Upper lobe of left lung (tissue), 6 donors: ENCODE measurements around the gene SETD5. TPM values are rescaled to one million over a fixed set of nuclear protein-coding genes. Genes with fewer than 3 reads are reported as not detected.
A peak's percentile ranks its signal among the peaks of the same experiment; 100 is the strongest.

ENCODE experiments used
- ATAC-seq, 2 donors: fragments of 200-7000 bp; cut with Tn5 transposase; one replicate each; pipeline ENCODE4 v1.9.1; 2022; ENCODE audit warnings: mild to moderate bottlenecking in 2 of 2, moderate library complexity in 2 of 2; ENCODE audit not compliant: low FRiP score in 2 of 2
- DNase-seq, 2 donors: peaks; one replicate each; pipeline ENCODE4 v3.0.0-alpha.2; 2019 to 2020
- H3K27ac ChIP-seq, 4 donors: fragments of 200-600 bp; sonication (generic); one replicate each; pipeline ENCODE4 v1.5.1; 2016 to 2019
- H3K27me3 ChIP-seq, 4 donors: fragments of 200-600 bp; sonication (generic); one replicate each; pipeline ENCODE4 v1.5.1; 2017 to 2019
- H3K36me3 ChIP-seq, 4 donors: fragments of 200-600 bp; sonication (generic); one replicate each; pipeline ENCODE4 v1.5.1; 2016 to 2019
- H3K4me1 ChIP-seq, 4 donors: fragments of 200-600 bp; sonication (generic); one replicate each; pipeline ENCODE4 v1.5.1; 2018 to 2019
- H3K4me3 ChIP-seq, 4 donors: fragments of 200-600 bp; sonication (generic); one replicate each; pipeline ENCODE4 v1.5.1; 2017 to 2019; ENCODE audit warnings: mild to moderate bottlenecking in 2 of 4, moderate library complexity in 1 of 4
- H3K9me3 ChIP-seq, 4 donors: fragments of 200-600 bp; sonication (generic); one replicate each; pipeline ENCODE4 v1.5.1; 2018 to 2019
- EP300 ChIP-seq, 4 donors: sonication (generic); formaldehyde crosslinking; IDR thresholded peaks; one replicate each; pipeline ENCODE4 v1.5.1; 2017; ENCODE audit warnings: antibody characterized with exemption in 4 of 4, control low read depth in 2 of 4
- POLR2A ChIP-seq, 4 donors: fragments of 450-650 bp; IDR thresholded peaks; one replicate each; pipeline ENCODE4 v1.5.1; 2016 to 2017; ENCODE audit warnings: antibody characterized with exemption in 4 of 4, mild to moderate bottlenecking in 2 of 4
- POLR2AphosphoS5 ChIP-seq, 2 donors: sonication (generic); formaldehyde crosslinking; IDR thresholded peaks; one replicate each; pipeline ENCODE4 v1.5.1; 2017; ENCODE audit warnings: antibody characterized with exemption in 2 of 2
- WGBS, 2 donors: methylation state at CpG; one replicate each; pipeline ENCODE4 v1.1.5; 2017 to 2018; 5-methylcytosine and 5-hydroxymethylcytosine counted together
- total RNA-seq, 6 donors: library from RNA; depleted of rRNA in 4 of 6; stranded (reverse); fragments of >200 nt in 4 of 6; gene quantifications; one replicate each; pipeline versions ENCODE4 v1.1.0 to v1.2.1, GENCODE V29; 2016 to 2021
- TF ChIP-seq, protein P1 (sequence below), 6 experiments: fragments of 450-650 bp in 4 of 6; fragments of 200-600 bp in 2 of 6; sonication (generic) in 2 of 6; IDR thresholded peaks; one replicate each; pipeline ENCODE4 v1.5.1; 2016 to 2019; ENCODE audit warnings: antibody characterized with exemption in 6 of 6
- donor health status: DM: no; HTN: no; CAD: no; lungs with moderate emphysema.
- donor health status: DM: no; HTN: yes; CAD: no; lungs with severe emphysema.

Gene SETD5
- total RNA-seq, 6 donors from 2014 or later = 75.1 to 213 (median 113) TPM

DNA sequence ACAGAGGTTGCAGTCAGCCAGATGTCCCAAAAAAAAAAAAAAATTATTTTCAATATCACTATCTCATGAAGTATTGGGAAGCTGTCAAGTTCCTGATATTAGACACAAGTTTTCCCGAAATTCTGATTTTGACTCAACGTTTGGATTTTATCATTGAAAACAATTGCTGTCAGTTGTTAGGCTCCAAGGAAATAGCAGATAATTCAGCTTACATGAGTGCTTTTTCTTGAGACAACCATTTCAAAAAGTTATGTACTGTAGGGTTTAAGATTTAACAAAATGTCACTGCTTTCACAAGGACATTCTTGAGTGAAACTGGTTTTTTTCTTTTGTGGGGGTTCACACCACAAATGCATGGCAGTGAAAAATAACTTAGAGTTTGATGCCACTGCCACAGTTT is 9.3 kb upstream of the SETD5 start:
- H3K36me3 ChIP-seq = peaks cover 38 to 98% (median 65%) of the 10 kb centered on the region in 4 donors
- ATAC-seq (no peak), DNase-seq (no peak)
- H3K4me1 ChIP-seq = peaks cover 12 to 28% (median 22%) of the 10 kb centered on the region in 4 donors
- no peaks in the 10 kb centered on the region for H3K9me3 ChIP-seq
- H3K4me3 ChIP-seq = no peak overlapping the region
- H3K27ac ChIP-seq = no peak overlapping the region
- no peaks in the 10 kb centered on the region for H3K27me3 ChIP-seq
- 88 to 91% methylated on average over 2 of the region's 2 CpGs for WGBS, 2 donors
- TF ChIP-seq POLR2AphosphoS5 (IDR thresholded peaks at IDR 0.05) (no peak), POLR2A (IDR thresholded peaks at IDR 0.05) (no peak), EP300 (IDR thresholded peaks at IDR 0.05) (no peak)
- TF ChIP-seq, protein P1, sequence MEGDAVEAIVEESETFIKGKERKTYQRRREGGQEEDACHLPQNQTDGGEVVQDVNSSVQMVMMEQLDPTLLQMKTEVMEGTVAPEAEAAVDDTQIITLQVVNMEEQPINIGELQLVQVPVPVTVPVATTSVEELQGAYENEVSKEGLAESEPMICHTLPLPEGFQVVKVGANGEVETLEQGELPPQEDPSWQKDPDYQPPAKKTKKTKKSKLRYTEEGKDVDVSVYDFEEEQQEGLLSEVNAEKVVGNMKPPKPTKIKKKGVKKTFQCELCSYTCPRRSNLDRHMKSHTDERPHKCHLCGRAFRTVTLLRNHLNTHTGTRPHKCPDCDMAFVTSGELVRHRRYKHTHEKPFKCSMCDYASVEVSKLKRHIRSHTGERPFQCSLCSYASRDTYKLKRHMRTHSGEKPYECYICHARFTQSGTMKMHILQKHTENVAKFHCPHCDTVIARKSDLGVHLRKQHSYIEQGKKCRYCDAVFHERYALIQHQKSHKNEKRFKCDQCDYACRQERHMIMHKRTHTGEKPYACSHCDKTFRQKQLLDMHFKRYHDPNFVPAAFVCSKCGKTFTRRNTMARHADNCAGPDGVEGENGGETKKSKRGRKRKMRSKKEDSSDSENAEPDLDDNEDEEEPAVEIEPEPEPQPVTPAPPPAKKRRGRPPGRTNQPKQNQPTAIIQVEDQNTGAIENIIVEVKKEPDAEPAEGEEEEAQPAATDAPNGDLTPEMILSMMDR (IDR thresholded peaks at IDR 0.05) = no peak

DNA sequence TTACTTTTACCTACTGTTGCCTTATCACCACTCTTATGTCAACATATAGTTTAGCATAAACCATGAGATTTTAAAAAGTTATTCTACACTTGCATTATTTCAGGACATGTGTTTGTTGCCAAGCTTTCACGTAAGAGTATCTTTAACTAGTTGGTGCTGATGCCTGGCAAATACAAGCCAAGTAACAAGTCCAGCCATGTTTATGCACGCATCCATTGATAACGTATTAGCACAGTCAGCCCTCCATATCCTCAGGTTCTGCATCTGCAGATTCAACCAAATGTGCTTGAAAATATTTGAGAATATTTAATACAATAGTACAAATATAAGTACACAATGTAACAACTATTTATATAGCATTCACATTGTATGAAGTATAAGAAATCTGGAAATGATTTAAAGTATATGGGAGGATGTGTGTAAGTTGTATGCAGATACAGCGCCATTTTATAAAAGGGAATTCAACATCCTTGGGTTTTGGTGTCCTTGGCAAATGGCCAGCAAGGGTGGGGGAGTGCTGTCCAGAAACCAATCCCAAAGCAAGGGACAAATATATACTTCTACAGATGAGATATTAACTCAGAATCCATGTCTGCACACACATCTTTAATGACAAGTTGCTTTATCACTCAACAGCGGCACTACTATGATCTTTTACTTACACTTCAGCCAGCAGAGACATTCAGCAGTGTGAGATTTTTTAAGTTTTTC is 8.7 kb upstream of the SETD5 start:
- Histone ChIP-seq H3K4me1 (peaks cover 15 to 32% (median 24%) of the 10 kb centered on the region in 4 donors), H3K27me3 (no peaks in the 10 kb centered on the region), H3K27ac (no peak overlapping the region), H3K4me3 (no peak overlapping the region), H3K9me3 (no peaks in the 10 kb centered on the region), H3K36me3 (peaks cover 38 to 98% (median 67%) of the 10 kb centered on the region in 4 donors)
- WGBS, 2 donors = 93 to 94% methylated on average over 5 of the region's 5 CpGs
- no peak for DNase-seq
- no peak for TF ChIP-seq POLR2AphosphoS5 (IDR thresholded peaks at IDR 0.05)
- no peak for TF ChIP-seq EP300 (IDR thresholded peaks at IDR 0.05)
- TF ChIP-seq POLR2A (IDR thresholded peaks at IDR 0.05) = no peak
- TF ChIP-seq, protein P1 (IDR thresholded peaks at IDR 0.05) = no peak
- ATAC-seq = no peak

DNA sequence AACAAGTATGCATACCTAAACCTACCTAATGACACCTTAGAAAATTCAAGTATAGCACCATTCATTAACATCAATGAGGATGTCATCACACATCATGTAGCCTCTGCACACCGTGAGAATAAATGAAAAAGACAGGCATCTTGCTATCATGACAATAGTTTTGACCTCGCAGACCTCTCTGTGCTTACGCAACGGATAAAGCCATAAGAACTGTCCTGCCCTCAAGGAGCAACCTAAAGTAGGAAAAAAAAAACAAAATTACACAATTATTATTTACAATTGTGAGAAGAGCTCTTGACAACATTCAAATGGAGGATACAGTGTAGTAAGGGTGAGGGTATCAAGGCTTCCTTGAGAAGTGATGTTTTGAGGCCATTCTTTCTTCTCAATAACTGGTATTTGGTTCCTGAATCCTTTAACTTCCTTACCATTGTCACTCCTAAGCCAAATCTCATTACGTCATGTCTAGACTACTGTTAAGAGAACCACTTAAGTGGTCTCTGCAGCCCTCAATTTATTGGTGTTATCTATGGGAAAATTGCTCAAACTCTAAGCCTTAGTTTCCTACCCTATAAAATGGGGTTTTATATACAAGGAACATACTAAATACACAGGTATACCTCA is 7.0 kb upstream of the SETD5 start:
- WGBS, 2 donors = 84 to 87% methylated on average over 5 of the region's 5 CpGs

GRCh38 chr3:9392041-9392440 is 5.4 kb upstream of the SETD5 start:
- 22 to 29% methylated on average over 1 of the region's 1 CpG for WGBS, 2 donors
- H3K36me3 ChIP-seq = peaks cover 26 to 75% (median 47%) of the 10 kb centered on the region in 4 donors
- no peak for TF ChIP-seq POLR2A (IDR thresholded peaks at IDR 0.05)
- no peak for TF ChIP-seq POLR2AphosphoS5 (IDR thresholded peaks at IDR 0.05)
- TF ChIP-seq, protein P1 (IDR thresholded peaks at IDR 0.05) = no peak
- TF ChIP-seq EP300 (IDR thresholded peaks at IDR 0.05) = no peak

More for the DNA sequence above, 7.0 kb upstream of the SETD5 start:
- Histone ChIP-seq H3K27ac (no peak overlapping the region), H3K36me3 (peaks cover 30 to 92% (median 55%) of the 10 kb centered on the region in 4 donors), H3K4me1 (peaks cover 31 to 49% (median 38%) of the 10 kb centered on the region in 4 donors), H3K4me3 (no peak overlapping the region), H3K9me3 (no peaks in the 10 kb centered on the region), H3K27me3 (no peaks in the 10 kb centered on the region)
- ATAC-seq = no peak
- DNase-seq = no peak
- no peak for TF ChIP-seq EP300 (IDR thresholded peaks at IDR 0.05)
- TF ChIP-seq, protein P1 (IDR thresholded peaks at IDR 0.05) = no peak

More at GRCh38 chr3:9392041-9392440, 5.4 kb upstream of the SETD5 start:
- DNase-seq (no peak), ATAC-seq (no peak)
- Histone ChIP-seq H3K4me3 (no peak overlapping the region), H3K9me3 (no peaks in the 10 kb centered on the region), H3K27ac (peak overlapping the region in 1 of 4 donors; percentile 22), H3K27me3 (no peaks in the 10 kb centered on the region), H3K4me1 (peaks cover 37 to 55% (median 41%) of the 10 kb centered on the region in 4 donors)
